ENCODE measurements around the gene ENTPD1.
A peak's percentile ranks its signal among the peaks of the same experiment; 100 is the strongest.
"Not testable (repeated sequence)": the region's sequence is repeated elsewhere in the genome, so short reads cannot be mapped to it uniquely, and the experiment has no call there.

Gene ENTPD1

DNA sequence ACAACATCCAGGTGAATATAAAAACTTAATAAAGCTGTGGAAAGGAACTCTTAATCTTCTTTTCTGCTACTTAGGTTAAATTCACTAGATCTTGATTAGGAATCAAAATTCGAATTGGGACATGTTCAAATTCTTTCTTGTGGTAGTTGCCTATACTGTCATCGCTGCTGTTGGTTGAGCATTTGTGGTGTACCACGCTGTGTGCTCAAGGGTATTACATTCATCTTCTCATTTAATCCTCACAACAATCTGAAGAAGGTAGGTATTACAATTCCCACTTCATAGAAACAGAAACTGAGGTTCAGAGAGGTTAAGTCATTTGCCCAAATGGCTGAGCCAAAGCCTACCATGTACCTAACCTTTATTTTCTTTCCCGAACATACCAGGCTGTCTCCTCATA is 111.9 kb downstream of the ENTPD1 start:
- DNase-seq: no peak

DNA sequence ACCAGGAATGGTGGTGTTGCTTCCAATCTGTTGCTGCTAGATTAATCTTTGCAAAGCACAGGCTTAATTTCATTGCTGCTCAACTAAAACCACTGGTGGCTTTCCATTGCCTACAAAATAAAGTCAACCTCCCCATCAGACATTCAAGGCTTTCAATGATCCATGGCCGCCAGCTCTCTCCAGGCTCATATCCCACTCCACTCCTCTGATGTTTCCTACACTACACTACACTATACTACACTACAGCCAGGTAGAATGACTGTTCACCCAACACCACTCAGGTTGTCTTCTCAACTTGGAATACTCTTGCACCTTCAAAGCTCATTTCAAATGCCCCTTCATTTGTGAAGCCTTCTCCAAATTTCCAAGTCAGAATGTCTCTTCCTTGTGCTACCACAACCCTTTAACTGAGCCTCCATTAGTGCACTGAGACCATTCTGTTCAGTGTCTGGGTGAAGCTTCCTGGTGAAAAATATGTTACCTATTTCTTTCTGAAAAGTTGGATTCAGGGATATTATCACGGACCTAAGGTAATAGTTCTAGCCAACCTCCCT is 116.3 kb downstream of the ENTPD1 start:
- DNase-seq: no peak

DNA sequence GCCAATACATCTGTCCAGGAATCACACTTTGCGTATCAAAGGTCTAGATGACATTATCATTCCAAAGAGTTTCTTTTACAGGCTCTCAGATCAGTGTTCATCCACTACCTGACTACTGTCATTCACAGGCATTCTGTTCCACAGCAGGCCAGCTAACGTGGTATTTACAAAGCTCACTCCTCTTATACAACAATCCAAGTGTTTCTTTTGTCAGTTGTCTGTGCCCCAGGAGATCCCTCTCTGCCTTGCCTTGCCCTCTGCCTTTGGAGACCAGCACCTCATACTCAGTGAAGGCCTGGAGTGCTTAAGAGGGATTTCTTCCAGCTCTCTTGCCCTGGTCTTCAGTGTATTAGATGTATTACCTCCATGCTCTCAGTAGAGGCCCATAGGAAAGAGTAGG is 117.2 kb downstream of the ENTPD1 start:
- DNase-seq: no peak

DNA sequence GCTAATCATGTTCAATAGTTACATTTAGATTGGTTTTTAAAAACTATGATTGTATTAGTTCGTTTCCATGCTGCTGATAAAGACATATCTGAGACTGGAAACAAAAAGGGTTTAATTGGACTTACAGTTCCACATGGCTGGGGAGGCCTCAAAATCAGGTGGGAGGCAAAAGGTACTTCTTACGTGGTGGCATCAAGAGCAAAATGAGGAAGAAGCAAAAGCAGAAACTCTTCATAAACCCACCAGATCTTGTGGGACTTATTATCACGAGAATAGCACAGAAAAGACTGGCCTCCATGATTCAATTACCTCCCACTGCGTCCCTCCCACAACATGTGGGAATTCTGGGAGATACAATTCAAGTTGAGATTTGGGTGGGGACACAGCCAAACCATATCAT is 117.7 kb downstream of the ENTPD1 start:
- DNase-seq: no peak

DNA sequence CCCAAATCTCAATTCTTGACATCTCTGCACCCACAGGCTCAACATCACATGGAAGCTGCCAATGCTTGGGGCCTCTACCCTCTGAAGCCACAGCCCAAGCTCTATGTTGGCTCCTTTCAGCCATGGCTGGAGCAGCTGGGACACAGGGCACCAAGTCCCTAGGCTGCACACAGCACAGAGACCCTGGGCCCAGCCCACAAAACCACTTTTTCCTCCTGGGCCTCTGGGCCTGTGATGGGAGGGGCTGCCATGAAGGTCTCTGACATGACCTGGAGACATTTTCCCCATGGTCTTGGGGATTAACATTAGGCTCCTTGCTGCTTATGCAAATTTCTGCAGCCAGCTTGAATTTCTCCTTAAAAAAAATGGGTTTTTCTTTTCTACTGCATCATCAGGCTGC is 118.8 kb downstream of the ENTPD1 start:
- DNase-seq: not testable (repeated sequence)

DNA sequence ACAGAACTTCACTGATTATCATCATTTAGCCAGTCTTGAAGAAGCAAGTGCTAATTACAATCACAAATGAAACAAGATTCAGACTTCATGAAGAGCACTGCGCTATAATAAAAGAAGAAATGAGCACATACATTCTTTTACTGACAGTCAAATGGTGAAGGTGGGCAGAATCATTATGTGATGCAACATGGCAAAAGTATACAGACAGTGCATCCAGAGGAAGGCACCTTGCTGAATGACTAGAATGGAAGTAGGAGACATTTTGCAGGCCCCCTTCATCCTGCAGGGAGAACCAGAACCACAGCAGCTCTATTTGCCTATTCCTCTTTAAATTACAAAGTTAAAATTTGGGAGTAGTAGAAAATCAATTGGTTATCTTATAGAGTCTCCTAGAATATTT is 120.8 kb downstream of the ENTPD1 start:
- no peak for DNase-seq

DNA sequence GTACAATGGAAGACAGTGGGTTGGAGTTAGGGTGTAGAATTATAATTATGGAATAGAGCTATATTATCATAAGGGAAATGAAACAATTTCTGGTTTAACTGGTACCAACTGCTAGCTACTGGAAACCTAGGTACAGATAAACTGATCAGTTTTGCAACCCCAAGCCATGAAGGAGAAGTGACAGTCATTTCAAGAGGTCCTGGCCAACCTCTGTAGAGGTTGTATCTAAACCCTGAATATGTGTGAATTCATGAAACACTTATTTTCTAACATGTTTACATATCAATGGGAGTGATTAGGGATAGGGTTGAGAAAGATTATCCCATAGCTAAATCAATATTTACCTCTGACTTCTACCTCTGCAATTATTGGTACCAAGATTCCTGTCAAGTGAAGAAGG is 121.9 kb downstream of the ENTPD1 start:
- DNase-seq: no peak

DNA sequence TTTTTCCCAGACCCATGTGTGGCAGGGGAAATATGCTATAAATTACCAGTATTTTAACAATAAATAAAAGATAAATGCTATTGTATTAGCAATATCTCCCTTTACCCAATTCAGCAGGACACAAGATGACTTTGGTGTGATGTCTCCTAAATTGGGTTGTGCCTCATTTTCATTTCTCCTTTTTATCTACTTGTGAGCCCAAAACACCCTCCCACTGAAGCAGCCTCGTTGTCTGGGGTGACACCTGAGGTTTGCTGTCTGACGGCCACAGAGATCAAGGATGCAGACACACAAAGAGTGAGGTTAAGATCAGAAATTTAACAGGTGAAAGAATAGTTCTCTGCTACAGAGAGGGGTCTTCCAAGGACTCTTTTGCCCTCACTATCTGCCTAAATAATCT is 124.7 kb downstream of the ENTPD1 start:
- no peak for DNase-seq

DNA sequence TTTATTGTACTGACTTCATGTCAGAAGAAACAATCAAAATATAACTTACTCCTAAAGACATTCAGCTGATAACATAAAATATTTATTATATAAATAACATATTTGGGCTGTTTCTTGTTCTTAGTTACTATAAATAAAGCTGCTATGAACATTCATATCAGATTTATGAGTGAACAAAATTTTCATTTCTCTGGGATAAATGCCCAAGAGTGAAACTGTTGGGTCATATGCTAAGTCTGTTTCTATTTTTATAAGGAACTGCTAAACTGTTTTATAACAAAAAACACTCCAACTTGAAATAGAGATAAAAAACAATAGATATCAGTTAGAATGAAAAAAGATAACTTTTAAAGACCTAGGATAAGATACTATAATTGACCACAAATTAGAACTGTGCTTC is 125.4 kb downstream of the ENTPD1 start:
- DNase-seq: no peak

DNA sequence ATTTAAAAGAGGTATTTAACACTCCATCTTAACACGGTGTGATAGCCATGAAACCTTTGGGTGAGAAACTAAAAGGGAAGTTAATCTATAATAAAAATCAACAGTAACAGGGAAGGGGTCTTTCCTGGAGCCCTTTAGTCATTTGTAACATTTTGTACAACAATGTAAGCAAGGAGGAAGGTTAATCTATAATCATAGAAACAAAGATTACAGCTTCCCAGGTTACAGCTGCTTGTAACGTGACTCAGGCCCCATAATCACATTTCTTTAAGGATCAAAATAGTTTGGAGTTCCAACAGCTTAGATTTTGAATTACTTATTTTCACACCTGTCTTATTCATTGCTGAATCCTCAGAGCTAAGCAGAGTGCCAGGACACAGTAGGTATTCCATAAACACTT is 133.9 kb downstream of the ENTPD1 start:
- DNase-seq: no peak

DNA sequence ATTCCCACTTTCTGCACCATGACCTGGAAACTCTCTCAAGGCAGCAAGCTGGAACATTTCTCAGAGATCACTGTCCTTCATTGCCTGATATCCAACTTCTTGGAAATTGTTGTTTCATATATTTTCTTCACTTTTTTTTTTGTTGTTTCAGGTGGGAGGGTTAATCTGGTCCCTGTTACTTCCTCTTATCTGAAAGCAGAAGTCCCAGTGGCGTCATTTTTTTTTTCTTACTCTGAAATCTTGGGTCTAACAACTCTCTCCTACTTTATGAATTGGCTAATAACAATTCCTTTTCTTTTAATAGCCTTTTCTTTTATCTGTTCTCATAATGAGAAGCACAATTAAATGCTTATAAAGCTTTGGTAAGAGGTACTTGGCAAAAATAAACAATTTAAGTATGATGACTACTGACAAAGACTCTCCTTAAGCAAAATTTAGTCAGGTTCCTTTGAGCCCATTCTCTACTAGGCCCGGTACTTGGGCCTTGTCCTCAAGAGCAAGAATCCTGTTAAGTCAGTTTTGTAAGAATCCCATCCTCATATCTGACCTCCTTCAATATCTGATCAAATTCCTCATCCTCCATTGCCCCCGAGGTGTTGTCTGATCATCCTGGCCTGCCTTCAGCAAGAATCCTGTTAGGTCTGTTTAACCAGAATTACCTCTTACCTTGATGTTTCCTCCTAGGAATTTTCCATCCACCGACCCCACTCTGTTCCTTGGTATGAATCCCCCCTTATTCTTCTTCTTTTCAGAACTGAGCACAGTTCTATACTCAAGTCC is 140.3 kb downstream of the ENTPD1 start:
- no peak for DNase-seq

DNA sequence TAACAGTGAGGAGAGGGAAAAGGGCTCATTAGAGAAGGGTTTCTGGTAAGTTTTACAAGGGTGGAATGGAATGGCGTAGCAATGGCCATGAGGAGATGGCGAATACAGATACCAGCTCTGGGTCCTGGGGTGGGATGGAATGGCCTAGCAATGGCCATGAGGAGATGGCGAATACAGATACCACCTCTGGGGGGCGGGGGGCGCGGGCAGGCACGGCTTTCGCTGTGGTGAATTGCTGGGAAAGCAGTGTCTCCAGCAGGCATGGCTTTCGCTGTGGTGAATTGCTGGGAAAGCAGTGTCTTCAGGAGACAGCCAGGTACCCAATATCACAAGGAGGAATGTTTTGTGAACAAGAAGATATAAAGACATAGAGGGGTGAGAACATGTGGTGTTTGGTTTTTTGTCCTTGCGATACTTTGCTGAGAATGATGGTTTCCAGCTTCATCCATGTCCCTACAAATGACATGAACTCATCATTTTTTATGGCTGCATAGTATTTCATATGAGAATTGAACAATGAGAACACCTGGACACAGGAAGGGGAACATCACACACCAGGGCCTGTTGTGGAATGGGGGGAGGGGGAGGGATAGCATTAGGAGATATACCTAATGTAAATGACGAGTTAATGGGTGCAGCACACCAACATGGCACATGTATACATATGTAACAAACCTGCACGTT is 150.1 kb downstream of the ENTPD1 start:
- not testable (repeated sequence) for DNase-seq

DNA sequence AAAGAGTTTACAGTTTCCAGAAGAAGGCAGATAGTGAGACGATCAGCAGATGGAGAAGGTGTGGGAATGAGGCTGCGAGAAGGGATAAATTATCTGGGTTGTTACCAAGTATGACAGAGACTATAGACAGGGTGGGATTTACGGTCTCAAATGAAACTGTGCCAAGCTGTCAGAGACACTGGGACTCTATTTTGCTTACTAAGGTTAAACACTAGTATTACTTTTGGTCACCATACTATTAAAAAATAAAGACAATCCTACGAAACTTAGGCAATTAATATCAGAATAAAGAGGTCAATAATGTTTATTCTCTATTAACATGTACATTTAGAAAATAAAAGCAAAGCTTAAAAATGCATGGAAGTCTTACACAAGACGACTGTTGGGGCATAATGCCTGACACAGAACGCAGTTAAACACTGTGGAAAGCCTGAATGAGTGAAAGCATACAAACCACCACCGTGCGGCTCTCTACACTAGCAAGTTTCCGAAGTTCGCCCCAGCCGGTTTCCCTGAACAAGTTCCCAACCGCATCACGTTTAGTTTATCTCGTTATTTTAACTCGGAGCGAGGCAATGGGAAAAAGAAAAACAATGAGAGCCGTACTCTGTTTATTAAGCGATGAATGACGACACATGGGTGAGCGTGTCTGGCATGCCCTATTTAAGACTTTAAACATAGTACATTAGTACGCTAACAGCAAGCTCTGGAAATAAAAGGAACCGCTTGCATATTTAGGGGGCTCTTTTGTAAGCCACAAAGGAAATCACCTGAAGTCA is 150.9 kb downstream of the ENTPD1 start:
- peak in 10 of 14 donors; percentile 22 to 58 (median 40) for DNase-seq

DNA sequence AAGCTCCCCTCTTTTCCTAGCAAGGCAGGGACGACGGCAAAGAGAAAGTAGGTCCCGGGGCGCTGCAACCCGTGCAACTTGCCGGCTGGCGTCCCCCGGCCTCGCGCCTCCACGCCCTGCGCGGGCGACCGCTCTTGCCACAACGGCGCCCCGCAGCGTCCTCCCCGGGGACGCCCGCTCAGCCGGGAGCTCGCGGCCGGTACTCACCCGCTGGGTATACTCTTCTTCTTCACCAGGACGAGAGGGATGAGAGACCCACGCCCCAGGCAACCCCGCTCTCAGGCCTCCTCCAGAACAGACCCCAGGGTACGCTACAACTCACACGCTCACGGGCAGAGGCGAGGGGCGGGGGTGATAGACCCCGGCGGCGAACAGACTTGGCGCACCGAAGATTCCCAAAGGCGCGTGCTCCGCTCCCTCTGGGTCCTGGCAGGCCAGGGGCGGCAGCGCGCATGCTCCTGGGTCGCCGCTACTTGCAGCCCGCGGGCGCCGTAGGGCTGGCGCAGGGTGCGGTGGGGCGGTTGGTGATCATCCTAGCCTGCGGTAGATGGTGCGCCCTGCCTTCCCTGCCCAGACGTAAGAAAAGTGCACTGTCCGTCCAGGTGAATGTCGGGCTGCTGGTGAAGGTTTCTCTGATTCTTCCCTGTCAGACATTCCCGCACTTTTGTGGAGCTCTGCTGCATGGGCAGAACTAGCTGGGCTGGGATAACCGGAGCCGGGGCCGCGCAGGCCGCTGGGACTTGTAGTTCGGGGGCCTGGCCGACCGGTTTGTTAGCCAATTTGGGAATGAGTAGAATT is 151.7 kb downstream of the ENTPD1 start, which contains the start of gene CC2D2B:
TSS of gene CC2D2B (plus strand) at position 520 of the 798 bp plus-strand sequence. CDS start 3,349 bp downstream, outside the sequence.
- peak in 13 of 14 donors; percentile 62 to 97 (median 91) for DNase-seq

DNA sequence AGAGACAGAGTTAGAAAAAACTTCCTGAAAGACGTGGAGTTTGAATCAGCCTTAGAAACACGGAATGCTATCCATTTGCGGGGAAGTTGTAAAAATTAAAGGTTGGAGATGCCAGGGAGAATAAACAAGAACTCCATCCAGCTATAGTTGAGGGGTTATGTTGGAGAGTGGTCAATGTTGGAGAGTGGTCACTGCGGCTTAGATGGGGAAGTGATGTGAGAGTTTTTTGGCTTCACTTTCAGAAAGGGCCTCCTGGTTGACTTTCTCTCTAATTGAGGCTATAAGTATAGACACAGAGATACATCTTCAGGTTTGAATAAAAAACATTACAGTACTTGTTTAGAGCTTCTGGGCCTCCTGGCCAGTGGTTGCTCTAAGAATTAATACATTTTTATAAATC is 152.5 kb downstream of the ENTPD1 start:
- peak in 1 of 14 donors; percentile 21 for DNase-seq

DNA sequence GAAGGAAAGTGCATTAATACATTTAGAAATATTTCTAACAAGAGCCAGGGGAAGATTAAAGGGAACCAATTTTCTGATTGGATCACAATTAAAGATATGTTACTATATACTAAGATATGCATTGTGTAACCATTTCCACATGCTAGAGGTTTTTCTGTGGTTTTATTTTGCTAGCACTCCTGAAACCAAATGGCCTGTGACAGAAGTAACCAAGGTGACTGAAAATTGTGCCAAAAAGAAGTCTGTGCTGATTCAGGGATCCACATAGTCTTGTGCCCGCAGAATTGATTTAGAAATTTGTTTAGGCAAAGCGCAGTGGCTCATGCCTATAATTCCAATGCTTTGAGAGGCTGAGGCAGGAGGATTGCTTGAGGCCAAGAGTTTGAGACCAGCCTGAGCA is 153.6 kb downstream of the ENTPD1 start:
- DNase-seq: no peak

DNA sequence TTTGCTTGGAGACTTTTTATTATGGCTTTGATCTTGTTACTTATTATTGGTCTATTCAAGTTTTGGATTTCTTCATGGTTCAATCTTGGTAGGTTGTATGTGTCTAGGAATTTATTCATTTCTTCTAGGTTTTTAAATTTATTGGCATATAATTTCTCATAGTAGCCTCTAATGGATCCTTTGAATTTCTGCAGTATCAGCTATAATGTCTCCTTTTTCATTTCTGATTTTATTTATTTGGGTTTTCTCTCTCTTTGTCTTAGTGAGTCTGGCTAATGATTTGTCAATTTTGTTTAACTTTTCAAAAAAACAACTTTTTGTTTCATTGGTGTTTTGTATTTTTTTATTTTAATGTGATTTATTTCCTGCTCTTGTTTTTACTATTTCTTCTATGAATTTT is 160.1 kb downstream of the ENTPD1 start:
- not testable (repeated sequence) for DNase-seq

Data from C1 segment of cervical spinal cord (tissue), 14 donors.